Rectal smooth muscle tissue (tissue), 1 donor: Measurements from ENCODE around the gene MYBPC3.

Experiments used
- H3K27ac ChIP-seq: one replicate; pipeline ENCODE4 v1.7.0; 2013; ENCODE audit warnings: low read depth, low read length, inconsistent platforms
- H3K27me3 ChIP-seq: one replicate; pipeline ENCODE4 v1.7.0; 2013; ENCODE audit warnings: low read length; ENCODE audit not compliant: control insufficient read depth, insufficient read depth
- H3K36me3 ChIP-seq: one replicate; pipeline ENCODE4 v1.7.0; 2013; ENCODE audit warnings: low read length; ENCODE audit not compliant: control insufficient read depth, insufficient read depth
- H3K4me1 ChIP-seq: one replicate; pipeline ENCODE4 v1.7.0; 2013; ENCODE audit warnings: low read length; ENCODE audit not compliant: control insufficient read depth, insufficient read depth
- H3K4me3 ChIP-seq: one replicate; pipeline ENCODE4 v1.7.0; 2013; ENCODE audit warnings: low read length
- H3K9ac ChIP-seq: one replicate; pipeline ENCODE4 v1.7.0; 2013; ENCODE audit warnings: low read length

Gene MYBPC3

GRCh38 chr11:47305734-47306483, 46.6 kb downstream of the MYBPC3 start:
- Histone ChIP-seq H3K9ac (no peak overlapping the region), H3K4me3 (no peak overlapping the region), H3K27me3 (no peaks in the 10 kb centered on the region), H3K4me1 (no peaks in the 10 kb centered on the region), H3K36me3 (peaks cover 32% of the 10 kb centered on the region), H3K27ac (no peak overlapping the region)

- Histone ChIP-seq H3K27me3 (no peaks in the 10 kb centered on the region), H3K36me3 (peaks cover 27% of the 10 kb centered on the region), H3K4me3 (no peak overlapping the region), H3K9ac (no peak overlapping the region), H3K27ac (no peak overlapping the region), H3K4me1 (no peaks in the 10 kb centered on the region)
Measured at GRCh38 chr11:47302853-47303252, 49.6 kb downstream of the MYBPC3 start.

- Histone ChIP-seq H3K27ac (no peak overlapping the region), H3K27me3 (no peaks in the 10 kb centered on the region), H3K36me3 (peaks cover 15% of the 10 kb centered on the region), H3K9ac (no peak overlapping the region), H3K4me3 (no peak overlapping the region), H3K4me1 (no peaks in the 10 kb centered on the region)
Measured at GRCh38 chr11:47299078-47299477, 53.4 kb downstream of the MYBPC3 start.

GRCh38 chr11:47296045-47296444, 56.5 kb downstream of the MYBPC3 start:
- Histone ChIP-seq H3K4me3 (no peak overlapping the region), H3K36me3 (peaks cover 29% of the 10 kb centered on the region), H3K27ac (no peak overlapping the region), H3K9ac (no peak overlapping the region), H3K27me3 (no peaks in the 10 kb centered on the region), H3K4me1 (no peaks in the 10 kb centered on the region)

GRCh38 chr11:47295385-47295784, 57.1 kb downstream of the MYBPC3 start:
- no peak overlapping the region for H3K9ac ChIP-seq
- no peak overlapping the region for H3K27ac ChIP-seq
- peaks cover 36% of the 10 kb centered on the region for H3K36me3 ChIP-seq
- no peaks in the 10 kb centered on the region for H3K4me1 ChIP-seq
- no peaks in the 10 kb centered on the region for H3K27me3 ChIP-seq
- no peak overlapping the region for H3K4me3 ChIP-seq

- no peaks in the 10 kb centered on the region for H3K4me1 ChIP-seq
- H3K27ac ChIP-seq: no peak overlapping the region
- H3K27me3 ChIP-seq: no peaks in the 10 kb centered on the region
- no peak overlapping the region for H3K9ac ChIP-seq
- H3K36me3 ChIP-seq: peaks cover 69% of the 10 kb centered on the region
- no peak overlapping the region for H3K4me3 ChIP-seq
Measured at GRCh38 chr11:47289856-47290255, 62.6 kb downstream of the MYBPC3 start.

GRCh38 chr11:47288066-47288465, 64.4 kb downstream of the MYBPC3 start:
- Histone ChIP-seq H3K4me3 (no peak overlapping the region), H3K27me3 (no peaks in the 10 kb centered on the region), H3K27ac (no peak overlapping the region), H3K36me3 (peaks cover 77% of the 10 kb centered on the region), H3K4me1 (no peaks in the 10 kb centered on the region), H3K9ac (no peak overlapping the region)

GRCh38 chr11:47285969-47286770, 66.3 kb downstream of the MYBPC3 start:
- H3K9ac ChIP-seq: no peak overlapping the region
- H3K36me3 ChIP-seq: peaks cover 78% of the 10 kb centered on the region
- no peak overlapping the region for H3K27ac ChIP-seq

GRCh38 chr11:47284151-47284550, 68.4 kb downstream of the MYBPC3 start:
- Histone ChIP-seq H3K36me3 (peaks cover 68% of the 10 kb centered on the region), H3K27me3 (no peaks in the 10 kb centered on the region), H3K4me3 (no peak overlapping the region), H3K4me1 (no peaks in the 10 kb centered on the region), H3K27ac (no peak overlapping the region), H3K9ac (no peak overlapping the region)

More at GRCh38 chr11:47285969-47286770, 66.3 kb downstream of the MYBPC3 start:
- no peaks in the 10 kb centered on the region for H3K27me3 ChIP-seq
- no peaks in the 10 kb centered on the region for H3K4me1 ChIP-seq
- H3K4me3 ChIP-seq: no peak overlapping the region

- no peak overlapping the region for H3K4me3 ChIP-seq
- no peak overlapping the region for H3K27ac ChIP-seq
- H3K4me1 ChIP-seq: no peaks in the 10 kb centered on the region
- H3K9ac ChIP-seq: no peak overlapping the region
- H3K36me3 ChIP-seq: peaks cover 64% of the 10 kb centered on the region
- no peaks in the 10 kb centered on the region for H3K27me3 ChIP-seq
Measured at GRCh38 chr11:47282462-47282861, 70.0 kb downstream of the MYBPC3 start.
